Gastrocnemius medialis (tissue), 4 donors: ENCODE measurements around the gene CACNA2D3. TPM values are rescaled to one million over a fixed set of nuclear protein-coding genes. Genes with fewer than 3 reads are reported as not detected.

Experiments used
- ATAC-seq, 2 donors: fragments of 150-250 bp; one replicate each; pipeline ENCODE4 v1.9.1; 2016
- DNase-seq, 2 donors: peaks; one replicate each; pipeline ENCODE4 v3.0.0-alpha.2; 2019
- H3K27ac ChIP-seq, 4 donors: fragments of 200-600 bp; sonication (generic); 1 replicate in 1 of 4; 2 replicates in 3 of 4; pipeline ENCODE4 v1.5.1; 2016 to 2018; ENCODE audit warnings: mild to moderate bottlenecking in 2 of 4, moderate library complexity in 1 of 4
- H3K27me3 ChIP-seq, 3 donors: fragments of 200-600 bp; sonication (generic) in 2 of 3; 1 replicate in 1 of 3; 2 replicates in 2 of 3; pipeline versions ENCODE4 v1.5.1 to v1.6.0; 2016 to 2019; ENCODE audit warnings: mild to moderate bottlenecking in 1 of 3, moderate library complexity in 1 of 3
- H3K36me3 ChIP-seq, 2 donors: fragments of 200-600 bp; sonication (generic) in 1 of 2; one replicate each; pipeline ENCODE4 v1.5.1; 2017 to 2018
- H3K4me1 ChIP-seq, 2 donors: fragments of 200-600 bp; sonication (generic) in 1 of 2; one replicate each; pipeline ENCODE4 v1.5.1; 2016 to 2017; ENCODE audit warnings: mild to moderate bottlenecking in 2 of 2
- H3K4me3 ChIP-seq, 4 donors: fragments of 200-600 bp; sonication (generic) in 3 of 4; 1 replicate in 1 of 4; 2 replicates in 3 of 4; pipeline ENCODE4 v1.5.1; 2016 to 2019; ENCODE audit warnings: mild to moderate bottlenecking in 2 of 4
- H3K9me3 ChIP-seq, 3 donors: fragments of 200-600 bp; sonication (generic) in 2 of 3; 1 replicate in 1 of 3; 2 replicates in 2 of 3; pipeline ENCODE4 v1.5.1; 2016 to 2019
- POLR2A ChIP-seq, 2 donors: fragments of 450-650 bp; IDR thresholded peaks; one replicate each; pipeline ENCODE4 v1.6.1; 2017; ENCODE audit warnings: antibody characterized with exemption in 2 of 2, mild to moderate bottlenecking in 2 of 2, moderate library complexity in 2 of 2
- in situ Hi-C, 4 donors: fragments of 200-750 bp; cut with MboI; loops; one replicate each; pipeline versions ENCODE4 v1.15.0 to v1.8.0; 2017; ENCODE audit warnings: low sequenced_read_pairs in 4 of 4
- intact Hi-C: fragments of 100-400 bp; cut with DNase I; formaldehyde crosslinking; loops from one replicate; pipeline ENCODE4 v1.15.1; 2023; ENCODE audit warnings: low total_unique reads
- total RNA-seq, 4 donors: library from RNA; depleted of rRNA; stranded (reverse); fragments of >200 nt; gene quantifications; one replicate each; pipeline versions ENCODE4 v1.1.0 to v1.2.3, GENCODE V29; 2016
- TF ChIP-seq, protein P1 (sequence below), 5 experiments: fragments of 450-650 bp in 3 of 5; fragments of 200-600 bp in 2 of 5; sonication (generic) in 2 of 5; IDR thresholded peaks in 4 of 5; conservative IDR thresholded peaks in 1 of 5; 1 replicate in 4 of 5; 2 replicates in 1 of 5; pipeline ENCODE4 v1.5.1; 2016 to 2019; ENCODE audit warnings: antibody characterized with exemption in 5 of 5, mild to moderate bottlenecking in 3 of 5, moderate library complexity in 3 of 5

The CACNA2D3 gene
- total RNA-seq, 4 donors from 2014 or later, result 4.7 to 14.4 (median 7.1) TPM

GRCh38 chr3:54720604-54721003 lies 598.3 kb downstream of the CACNA2D3 start:
- no peak for ATAC-seq
- Histone ChIP-seq H3K36me3 (no peaks in the 10 kb centered on the region), H3K27me3 (no peaks in the 10 kb centered on the region), H3K4me3 (no peak overlapping the region), H3K27ac (no peak overlapping the region), H3K4me1 (no peaks in the 10 kb centered on the region), H3K9me3 (no peaks in the 10 kb centered on the region)
- DNase-seq, result no peak
- TF ChIP-seq, protein P1, sequence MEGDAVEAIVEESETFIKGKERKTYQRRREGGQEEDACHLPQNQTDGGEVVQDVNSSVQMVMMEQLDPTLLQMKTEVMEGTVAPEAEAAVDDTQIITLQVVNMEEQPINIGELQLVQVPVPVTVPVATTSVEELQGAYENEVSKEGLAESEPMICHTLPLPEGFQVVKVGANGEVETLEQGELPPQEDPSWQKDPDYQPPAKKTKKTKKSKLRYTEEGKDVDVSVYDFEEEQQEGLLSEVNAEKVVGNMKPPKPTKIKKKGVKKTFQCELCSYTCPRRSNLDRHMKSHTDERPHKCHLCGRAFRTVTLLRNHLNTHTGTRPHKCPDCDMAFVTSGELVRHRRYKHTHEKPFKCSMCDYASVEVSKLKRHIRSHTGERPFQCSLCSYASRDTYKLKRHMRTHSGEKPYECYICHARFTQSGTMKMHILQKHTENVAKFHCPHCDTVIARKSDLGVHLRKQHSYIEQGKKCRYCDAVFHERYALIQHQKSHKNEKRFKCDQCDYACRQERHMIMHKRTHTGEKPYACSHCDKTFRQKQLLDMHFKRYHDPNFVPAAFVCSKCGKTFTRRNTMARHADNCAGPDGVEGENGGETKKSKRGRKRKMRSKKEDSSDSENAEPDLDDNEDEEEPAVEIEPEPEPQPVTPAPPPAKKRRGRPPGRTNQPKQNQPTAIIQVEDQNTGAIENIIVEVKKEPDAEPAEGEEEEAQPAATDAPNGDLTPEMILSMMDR (IDR thresholded peaks at IDR 0.05 in 4 of 5, conservative IDR thresholded peaks at IDR 0.05 in 1 of 5), result no peak
- no peak for TF ChIP-seq POLR2A (IDR thresholded peaks at IDR 0.05)
- intact Hi-C loops (no loop called here), in situ Hi-C loops (no loop called here)

GRCh38 chr3:54731732-54732445 lies 609.5 kb downstream of the CACNA2D3 start:
- intact Hi-C loops (no loop called here), in situ Hi-C loops (no loop called here)

GRCh38 chr3:54733106-54734006 lies 611.0 kb downstream of the CACNA2D3 start:
- DNase-seq, result no peak
- intact Hi-C loops (no loop called here), in situ Hi-C loops (no loop called here)
- no peaks in the 10 kb centered on the region for H3K27me3 ChIP-seq
- no peak for ATAC-seq
- no peak overlapping the region for H3K27ac ChIP-seq
- no peaks in the 10 kb centered on the region for H3K36me3 ChIP-seq
- H3K9me3 ChIP-seq, result peaks cover 0 to 3% (median 0%) of the 10 kb centered on the region in 3 donors
- TF ChIP-seq, protein P1 (IDR thresholded peaks at IDR 0.05 in 4 of 5, conservative IDR thresholded peaks at IDR 0.05 in 1 of 5), result no peak
- TF ChIP-seq POLR2A (IDR thresholded peaks at IDR 0.05), result no peak
- no peak overlapping the region for H3K4me3 ChIP-seq
- H3K4me1 ChIP-seq, result no peaks in the 10 kb centered on the region

More at GRCh38 chr3:54731732-54732445, 609.5 kb downstream of the CACNA2D3 start:
- H3K9me3 ChIP-seq, result peaks cover 0 to 4% (median 0%) of the 10 kb centered on the region in 3 donors
- no peak overlapping the region for H3K27ac ChIP-seq
- ATAC-seq, result no peak
- H3K36me3 ChIP-seq, result no peaks in the 10 kb centered on the region
- no peak overlapping the region for H3K4me3 ChIP-seq
- DNase-seq, result no peak
- no peaks in the 10 kb centered on the region for H3K27me3 ChIP-seq
- no peaks in the 10 kb centered on the region for H3K4me1 ChIP-seq
- TF ChIP-seq, protein P1 (IDR thresholded peaks at IDR 0.05 in 4 of 5, conservative IDR thresholded peaks at IDR 0.05 in 1 of 5), result no peak
- TF ChIP-seq POLR2A (IDR thresholded peaks at IDR 0.05), result no peak

GRCh38 chr3:54736459-54736858 lies 614.1 kb downstream of the CACNA2D3 start:
- no peak overlapping the region for H3K4me3 ChIP-seq
- no peak overlapping the region for H3K27ac ChIP-seq
- in situ Hi-C loops (no loop called here), intact Hi-C loops (no loop called here)
- DNase-seq (no peak), ATAC-seq (no peak)
- H3K4me1 ChIP-seq, result no peaks in the 10 kb centered on the region
- no peaks in the 10 kb centered on the region for H3K9me3 ChIP-seq
- no peaks in the 10 kb centered on the region for H3K27me3 ChIP-seq
- TF ChIP-seq, protein P1 (IDR thresholded peaks at IDR 0.05 in 4 of 5, conservative IDR thresholded peaks at IDR 0.05 in 1 of 5), result no peak
- no peak for TF ChIP-seq POLR2A (IDR thresholded peaks at IDR 0.05)
- H3K36me3 ChIP-seq, result no peaks in the 10 kb centered on the region
